Esophagus squamous epithelium (tissue), 4 donors: ENCODE data around the gene TFEB.

Source experiments
- POLR2A ChIP-seq, 4 donors: fragments of 450-650 bp; IDR thresholded peaks; one replicate each; pipeline ENCODE4 v1.6.1; 2017; ENCODE audit warnings: antibody characterized with exemption in 4 of 4, mild to moderate bottlenecking in 4 of 4, moderate library complexity in 3 of 4
- TF ChIP-seq, protein P1 (sequence below), 6 experiments: fragments of 450-650 bp in 4 of 6; fragments of 200-600 bp in 2 of 6; sonication (generic) in 2 of 6; IDR thresholded peaks; one replicate each; pipeline ENCODE4 v1.5.1; 2016 to 2019; ENCODE audit warnings: antibody characterized with exemption in 6 of 6, mild to moderate bottlenecking in 4 of 6, moderate library complexity in 4 of 6

DNA sequence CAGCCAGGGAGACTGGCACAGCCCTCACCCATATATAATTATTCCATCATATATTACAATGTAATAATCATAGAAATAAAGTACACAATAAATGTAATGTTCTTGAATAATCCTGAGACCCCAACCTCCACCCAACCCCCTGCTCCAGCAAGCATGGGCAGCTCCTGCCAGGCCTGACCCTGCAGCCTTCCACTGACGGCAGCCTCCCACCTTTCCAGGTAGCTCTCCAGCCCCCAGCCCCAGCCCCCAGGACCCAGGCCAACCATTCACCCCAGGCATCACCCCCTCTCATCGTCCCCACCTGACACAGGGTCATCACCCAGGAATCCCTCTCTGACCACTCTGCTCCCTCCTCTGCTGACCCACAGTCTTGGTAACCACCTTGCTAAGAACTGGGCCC, 14.6 kb downstream of the TFEB start:
- TF ChIP-seq POLR2A (IDR thresholded peaks at IDR 0.05) = no peak
- TF ChIP-seq, protein P1, sequence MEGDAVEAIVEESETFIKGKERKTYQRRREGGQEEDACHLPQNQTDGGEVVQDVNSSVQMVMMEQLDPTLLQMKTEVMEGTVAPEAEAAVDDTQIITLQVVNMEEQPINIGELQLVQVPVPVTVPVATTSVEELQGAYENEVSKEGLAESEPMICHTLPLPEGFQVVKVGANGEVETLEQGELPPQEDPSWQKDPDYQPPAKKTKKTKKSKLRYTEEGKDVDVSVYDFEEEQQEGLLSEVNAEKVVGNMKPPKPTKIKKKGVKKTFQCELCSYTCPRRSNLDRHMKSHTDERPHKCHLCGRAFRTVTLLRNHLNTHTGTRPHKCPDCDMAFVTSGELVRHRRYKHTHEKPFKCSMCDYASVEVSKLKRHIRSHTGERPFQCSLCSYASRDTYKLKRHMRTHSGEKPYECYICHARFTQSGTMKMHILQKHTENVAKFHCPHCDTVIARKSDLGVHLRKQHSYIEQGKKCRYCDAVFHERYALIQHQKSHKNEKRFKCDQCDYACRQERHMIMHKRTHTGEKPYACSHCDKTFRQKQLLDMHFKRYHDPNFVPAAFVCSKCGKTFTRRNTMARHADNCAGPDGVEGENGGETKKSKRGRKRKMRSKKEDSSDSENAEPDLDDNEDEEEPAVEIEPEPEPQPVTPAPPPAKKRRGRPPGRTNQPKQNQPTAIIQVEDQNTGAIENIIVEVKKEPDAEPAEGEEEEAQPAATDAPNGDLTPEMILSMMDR (IDR thresholded peaks at IDR 0.05) = no peak
